Measurements from ENCODE around the gene BRSK2. TPM values are rescaled to one million over a fixed set of nuclear protein-coding genes. Genes with fewer than 3 reads are reported as not detected.

Gene BRSK2
- total RNA-seq, 2 donors from 2014 or later = 0.17 to 0.33 TPM

- no peaks in the 10 kb centered on the region for H3K36me3 Mint-ChIP-seq
Measured at GRCh38 chr11:1360835-1361357, 28.8 kb upstream of the BRSK2 start.

DNA sequence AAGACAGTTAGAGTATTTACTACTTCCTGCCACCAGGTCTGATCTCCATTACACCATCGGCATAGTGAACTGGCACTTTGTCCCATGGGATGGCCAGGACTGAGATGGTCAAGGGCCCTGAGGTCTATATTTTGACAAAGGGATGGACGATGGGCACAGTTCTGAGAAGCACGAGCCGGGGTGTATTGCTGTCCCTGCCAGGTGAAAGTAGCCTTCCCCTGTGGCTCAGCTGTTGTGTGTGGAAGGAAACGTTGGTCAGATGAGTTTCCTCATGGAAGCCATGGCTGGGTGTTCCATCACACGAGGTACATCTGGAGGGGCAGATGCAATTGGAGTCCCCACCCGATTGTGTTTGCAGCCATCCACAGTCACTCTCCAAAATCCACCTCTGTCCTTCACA lies 27.9 kb upstream of the BRSK2 start:
- ATAC-seq = no peak
- Mint-ChIP-seq H3K4me3 (no peak overlapping the region), H3K4me1 (ENCODE audit: low read depth in 2 of 2) (no peaks in the 10 kb centered on the region), H3K9me3 (no peaks in the 10 kb centered on the region), H3K27ac (no peak overlapping the region), H3K36me3 (no peaks in the 10 kb centered on the region), H3K27me3 (peaks cover under 1 to 9% of the 10 kb centered on the region in 2 donors)
- no peak for DNase-seq (ENCODE audit: low spot score)

More at GRCh38 chr11:1360835-1361357, 28.8 kb upstream of the BRSK2 start:
- Mint-ChIP-seq H3K4me3 (no peak overlapping the region), H3K9me3 (no peaks in the 10 kb centered on the region), H3K27ac (no peak overlapping the region), H3K27me3 (peaks cover 10 to 18% of the 10 kb centered on the region in 2 donors), H3K4me1 (ENCODE audit: low read depth in 2 of 2) (no peaks in the 10 kb centered on the region)
- DNase-seq (ENCODE audit: low spot score) (no peak), ATAC-seq (peak in 1 of 2 donors; percentile 56)

DNA sequence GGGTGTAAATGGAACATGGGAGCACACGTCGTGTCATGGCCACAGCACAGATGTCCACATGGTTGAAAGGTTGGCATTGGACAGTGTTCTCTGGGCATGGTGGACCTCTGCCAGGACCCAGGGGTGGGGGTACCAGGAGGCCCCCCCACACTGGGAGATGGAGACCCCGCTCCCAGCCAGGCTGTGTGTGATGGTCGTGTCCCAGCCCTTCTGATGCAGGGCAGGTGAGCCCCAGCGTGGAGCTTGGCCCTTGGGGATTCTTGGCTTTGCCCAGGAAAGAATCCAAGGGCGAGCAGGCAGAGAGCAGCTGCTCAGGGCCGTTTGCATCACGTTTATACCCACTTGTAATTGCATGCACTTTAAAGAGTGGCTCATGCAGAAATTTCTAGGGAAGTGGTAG lies 22.0 kb upstream of the BRSK2 start:
- no peaks in the 10 kb centered on the region for H3K9me3 Mint-ChIP-seq
- peaks cover 0 to 6% of the 10 kb centered on the region in 2 donors for H3K27me3 Mint-ChIP-seq
- no peaks in the 10 kb centered on the region for H3K4me1 Mint-ChIP-seq (ENCODE audit: low read depth in 2 of 2)
- no peak for DNase-seq (ENCODE audit: low spot score)
- H3K4me3 Mint-ChIP-seq = no peak overlapping the region
- H3K27ac Mint-ChIP-seq = no peak overlapping the region
- ATAC-seq = no peak
- no peaks in the 10 kb centered on the region for H3K36me3 Mint-ChIP-seq

DNA sequence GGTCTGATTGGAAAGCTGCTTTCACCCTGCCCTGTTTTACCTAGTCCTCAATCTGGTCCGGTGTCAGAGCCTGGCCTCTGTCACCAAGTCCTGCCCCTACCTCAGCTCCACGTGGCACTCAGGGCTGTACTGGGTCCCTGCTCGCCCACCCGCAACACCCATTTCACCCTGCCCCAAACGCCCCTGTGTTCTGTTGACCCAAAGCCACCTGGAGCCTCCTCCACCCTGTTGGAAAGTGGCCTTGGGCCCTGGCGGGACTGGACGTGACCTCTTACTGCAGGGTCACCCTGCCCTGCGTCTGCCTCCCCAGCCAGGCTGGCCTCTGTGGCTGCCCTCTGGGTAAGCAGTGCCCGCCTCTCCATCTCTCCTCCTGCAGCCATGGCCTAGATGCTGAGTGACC lies 21.5 kb upstream of the BRSK2 start:
- Mint-ChIP-seq H3K36me3 (no peaks in the 10 kb centered on the region), H3K9me3 (no peaks in the 10 kb centered on the region), H3K4me1 (ENCODE audit: low read depth in 2 of 2) (no peaks in the 10 kb centered on the region), H3K27me3 (peaks cover 0 to 6% of the 10 kb centered on the region in 2 donors), H3K4me3 (no peak overlapping the region), H3K27ac (no peak overlapping the region)
- no peak for ATAC-seq
- DNase-seq (ENCODE audit: low spot score) = no peak

- DNase-seq (ENCODE audit: low spot score) = no peak
- ATAC-seq = no peak
- Mint-ChIP-seq H3K4me3 (no peak overlapping the region), H3K27me3 (peaks cover 0 to 1% of the 10 kb centered on the region in 2 donors), H3K27ac (no peak overlapping the region), H3K9me3 (no peaks in the 10 kb centered on the region), H3K4me1 (ENCODE audit: low read depth in 2 of 2) (no peaks in the 10 kb centered on the region), H3K36me3 (no peaks in the 10 kb centered on the region)
Measured at GRCh38 chr11:1368966-1369365, 20.8 kb upstream of the BRSK2 start.

DNA sequence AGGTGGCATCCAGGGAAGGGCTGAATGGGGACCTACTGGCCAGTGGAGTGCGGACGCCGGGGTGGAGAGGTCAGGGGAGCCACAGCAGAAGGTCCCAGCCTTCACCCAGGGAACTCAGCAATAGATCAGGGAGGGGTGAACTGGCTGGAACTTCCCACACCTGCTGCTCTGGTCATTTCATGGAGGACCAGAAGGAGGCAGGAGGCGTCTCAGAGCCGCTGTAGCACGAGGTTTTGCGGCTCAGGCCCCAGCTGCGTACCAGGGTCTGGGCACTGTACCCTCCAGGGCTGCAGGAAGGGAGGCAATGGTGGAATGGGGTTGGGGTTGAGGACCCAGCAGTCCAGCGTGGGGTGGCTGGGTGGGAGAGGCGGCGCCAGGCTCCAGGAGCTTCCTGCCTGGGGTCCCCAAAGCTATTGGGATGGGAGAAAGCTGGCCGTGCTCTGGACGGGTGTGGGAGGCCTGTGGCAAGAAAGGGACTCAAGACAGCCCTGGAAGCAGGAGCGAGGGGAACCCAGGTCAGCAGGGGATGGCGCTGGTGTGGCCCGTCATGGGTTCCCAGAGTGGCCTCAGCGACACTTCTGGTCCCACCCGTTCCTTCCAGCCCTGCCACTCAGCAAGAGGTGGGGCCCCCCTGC lies 20.2 kb upstream of the BRSK2 start:
- H3K9me3 Mint-ChIP-seq = no peaks in the 10 kb centered on the region
- DNase-seq (ENCODE audit: low spot score) = no peak
- ATAC-seq = no peak

GRCh38 chr11:1370186-1371025 lies 19.3 kb upstream of the BRSK2 start:
- no peaks in the 10 kb centered on the region for H3K36me3 Mint-ChIP-seq
- H3K4me3 Mint-ChIP-seq = no peak overlapping the region
- no peak for DNase-seq (ENCODE audit: low spot score)
- no peaks in the 10 kb centered on the region for H3K27me3 Mint-ChIP-seq
- no peaks in the 10 kb centered on the region for H3K9me3 Mint-ChIP-seq
- peak in 1 of 2 donors; percentile 34 for ATAC-seq
- no peaks in the 10 kb centered on the region for H3K4me1 Mint-ChIP-seq (ENCODE audit: low read depth in 2 of 2)
- no peak overlapping the region for H3K27ac Mint-ChIP-seq

More for the DNA sequence above, 20.2 kb upstream of the BRSK2 start:
- H3K27ac Mint-ChIP-seq = no peak overlapping the region
- no peaks in the 10 kb centered on the region for H3K4me1 Mint-ChIP-seq (ENCODE audit: low read depth in 2 of 2)
- no peaks in the 10 kb centered on the region for H3K27me3 Mint-ChIP-seq
- no peaks in the 10 kb centered on the region for H3K36me3 Mint-ChIP-seq
- no peak overlapping the region for H3K4me3 Mint-ChIP-seq

DNA sequence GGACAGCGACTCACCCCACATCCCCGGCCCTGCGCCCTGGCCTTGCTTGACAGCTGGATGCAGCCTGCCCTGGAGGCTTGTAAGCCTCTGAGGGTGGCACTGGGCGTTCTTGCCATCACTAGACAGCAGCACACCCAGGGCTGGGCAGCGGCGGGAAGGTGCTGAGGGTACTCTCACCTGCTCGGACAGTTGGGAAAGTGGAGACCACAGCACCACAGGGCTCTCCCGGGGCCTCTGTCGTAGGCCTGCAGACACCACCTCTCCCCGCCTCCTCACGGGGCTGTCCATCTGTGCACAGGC lies 18.8 kb upstream of the BRSK2 start:
- peaks cover 0 to under 1% of the 10 kb centered on the region in 2 donors for H3K27me3 Mint-ChIP-seq
- no peak overlapping the region for H3K4me3 Mint-ChIP-seq
- no peaks in the 10 kb centered on the region for H3K4me1 Mint-ChIP-seq (ENCODE audit: low read depth in 2 of 2)
- H3K9me3 Mint-ChIP-seq = no peaks in the 10 kb centered on the region
- DNase-seq (ENCODE audit: low spot score) (no peak), ATAC-seq (no peak)
- H3K36me3 Mint-ChIP-seq = no peaks in the 10 kb centered on the region
- no peak overlapping the region for H3K27ac Mint-ChIP-seq

- no peaks in the 10 kb centered on the region for H3K4me1 Mint-ChIP-seq (ENCODE audit: low read depth in 2 of 2)
- no peak for ATAC-seq
Measured at GRCh38 chr11:1371377-1371776, 18.4 kb upstream of the BRSK2 start.

DNA sequence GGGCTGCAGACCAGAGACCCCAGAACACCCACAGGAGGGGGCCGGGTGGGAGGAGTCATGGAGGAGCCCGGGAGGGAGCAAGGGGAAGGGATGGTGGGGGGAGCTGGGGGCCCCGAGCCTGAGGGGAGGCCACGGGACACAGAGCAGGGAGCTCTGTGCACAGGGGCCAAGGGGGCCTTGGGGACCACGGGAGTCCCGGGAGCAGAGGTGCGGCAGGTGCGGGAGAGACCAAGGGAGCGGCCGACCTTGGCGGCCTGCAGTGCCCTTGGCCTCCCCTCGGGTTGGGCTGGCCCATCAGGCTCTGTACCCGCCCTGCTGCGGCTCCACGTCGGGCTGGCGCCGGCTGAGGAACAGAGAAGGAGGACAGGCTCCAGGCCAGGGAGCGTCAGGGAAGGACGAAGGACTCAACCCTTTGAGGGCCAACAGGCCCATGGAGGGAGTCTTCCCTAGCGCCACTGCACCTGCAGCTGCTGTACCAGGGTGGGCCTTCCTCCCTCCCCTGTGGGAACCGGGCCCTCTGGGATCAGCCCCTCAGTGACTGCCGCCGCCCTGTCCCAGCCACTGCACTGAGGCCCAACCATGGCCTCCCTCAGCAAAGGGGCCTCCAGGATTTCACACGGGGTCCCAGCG lies 17.8 kb upstream of the BRSK2 start:
- no peak for DNase-seq (ENCODE audit: low spot score)
- Mint-ChIP-seq H3K4me3 (no peak overlapping the region), H3K4me1 (ENCODE audit: low read depth in 2 of 2) (no peaks in the 10 kb centered on the region), H3K27me3 (peaks cover 0 to 3% of the 10 kb centered on the region in 2 donors), H3K36me3 (no peaks in the 10 kb centered on the region), H3K27ac (no peak overlapping the region), H3K9me3 (no peaks in the 10 kb centered on the region)
- no peak for ATAC-seq

More at GRCh38 chr11:1371377-1371776, 18.4 kb upstream of the BRSK2 start:
- no peak overlapping the region for H3K4me3 Mint-ChIP-seq
- peaks cover 0 to 2% of the 10 kb centered on the region in 2 donors for H3K27me3 Mint-ChIP-seq
- no peak for DNase-seq (ENCODE audit: low spot score)
- no peaks in the 10 kb centered on the region for H3K9me3 Mint-ChIP-seq
- H3K36me3 Mint-ChIP-seq = no peaks in the 10 kb centered on the region
- H3K27ac Mint-ChIP-seq = no peak overlapping the region

- no peaks in the 10 kb centered on the region for H3K36me3 Mint-ChIP-seq
- ATAC-seq = no peak
- no peak overlapping the region for H3K4me3 Mint-ChIP-seq
- H3K27ac Mint-ChIP-seq = no peak overlapping the region
- no peak for DNase-seq (ENCODE audit: low spot score)
- H3K9me3 Mint-ChIP-seq = no peaks in the 10 kb centered on the region
- H3K27me3 Mint-ChIP-seq = peaks cover 0 to 8% of the 10 kb centered on the region in 2 donors
- H3K4me1 Mint-ChIP-seq (ENCODE audit: low read depth in 2 of 2) = no peaks in the 10 kb centered on the region
Measured at GRCh38 chr11:1372660-1373059, 17.1 kb upstream of the BRSK2 start.

- DNase-seq (ENCODE audit: low spot score) (no peak), ATAC-seq (no peak)
- Mint-ChIP-seq H3K9me3 (no peaks in the 10 kb centered on the region), H3K36me3 (no peaks in the 10 kb centered on the region), H3K4me1 (ENCODE audit: low read depth in 2 of 2) (no peaks in the 10 kb centered on the region), H3K27me3 (peaks cover 0 to 8% of the 10 kb centered on the region in 2 donors), H3K4me3 (no peak overlapping the region), H3K27ac (no peak overlapping the region)
Measured at GRCh38 chr11:1373536-1374214, 16.1 kb upstream of the BRSK2 start.

- Mint-ChIP-seq H3K4me1 (ENCODE audit: low read depth in 2 of 2) (no peaks in the 10 kb centered on the region), H3K36me3 (no peaks in the 10 kb centered on the region), H3K27ac (no peak overlapping the region), H3K27me3 (peaks cover 0 to 12% of the 10 kb centered on the region in 2 donors), H3K9me3 (no peaks in the 10 kb centered on the region), H3K4me3 (no peak overlapping the region)
- no peak for DNase-seq (ENCODE audit: low spot score)
- ATAC-seq = peak in 1 of 2 donors; percentile 34
Measured at GRCh38 chr11:1375161-1375954, 14.4 kb upstream of the BRSK2 start.

All from natural killer cell treated with Interleukin-12 subunit alpha and Interleukin-12 subunit beta and Interleukin-15 and Interleukin-18, amount 100 ng/mL, for 72 hours (primary cell).